Lower lobe of right lung (tissue), 2 donors: ENCODE data around the gene ACTL8. TPM values are rescaled to one million over a fixed set of nuclear protein-coding genes. Genes with fewer than 3 reads are reported as not detected.

Experiments
- ATAC-seq, 2 donors: fragments of 200-7000 bp; cut with Tn5 transposase; one replicate each; pipeline ENCODE4 v1.9.1; 2020 to 2022; ENCODE audit warnings: mild to moderate bottlenecking in 2 of 2, moderate library complexity in 2 of 2
- DNase-seq: peaks from one replicate; pipeline ENCODE4 v3.0.0-alpha.2; 2020
- H3K27ac ChIP-seq: fragments of 200-600 bp; one replicate; pipeline ENCODE4 v1.8.0; 2022
- H3K27me3 ChIP-seq: fragments of 200-600 bp; one replicate; pipeline ENCODE4 v1.8.0; 2022; ENCODE audit warnings: low read depth
- H3K36me3 ChIP-seq: fragments of 200-600 bp; one replicate; pipeline ENCODE4 v1.8.0; 2022; ENCODE audit warnings: mild to moderate bottlenecking
- H3K4me1 ChIP-seq: fragments of 200-600 bp; one replicate; pipeline ENCODE4 v1.8.0; 2022
- H3K4me3 ChIP-seq: fragments of 200-600 bp; one replicate; pipeline ENCODE4 v1.8.0; 2022; ENCODE audit warnings: mild to moderate bottlenecking
- H3K9me3 ChIP-seq: fragments of 200-600 bp; one replicate; pipeline ENCODE4 v1.8.0; 2022
- CTCF ChIP-seq: fragments of 200-600 bp; IDR thresholded peaks from one replicate; pipeline ENCODE4 v1.8.0; 2022; ENCODE audit warnings: antibody characterized with exemption, mild to moderate bottlenecking
- intact Hi-C: fragments of 100-400 bp; cut with DNase I; formaldehyde crosslinking; loops from one replicate; pipeline ENCODE4 v1.11.0; 2022
- total RNA-seq: library from RNA; stranded (reverse); fragmentation: NEBNext Ultra II Directional; extraction: Animal tissue kit (Norgen Biotek cat#: 25700); gene quantifications from one replicate; pipeline ENCODE4 v1.2.1, GENCODE V29; 2021
- donor health status: DM: no; HTN: yes; CAD: no; lungs with severe emphysema.

The ACTL8 gene
- total RNA-seq, 1 donor from 2014 or later = not detected

GRCh38 chr1:17711941-17712340 lies 43.2 kb upstream of the ACTL8 start:
- no peak for ATAC-seq
- Histone ChIP-seq H3K27me3 (no peaks in the 10 kb centered on the region), H3K9me3 (no peaks in the 10 kb centered on the region), H3K4me3 (no peak overlapping the region), H3K4me1 (no peaks in the 10 kb centered on the region), H3K27ac (no peak overlapping the region), H3K36me3 (no peaks in the 10 kb centered on the region)
- DNase-seq = no peak
- TF ChIP-seq CTCF = no peak
- intact Hi-C loops = no loop called here

DNA sequence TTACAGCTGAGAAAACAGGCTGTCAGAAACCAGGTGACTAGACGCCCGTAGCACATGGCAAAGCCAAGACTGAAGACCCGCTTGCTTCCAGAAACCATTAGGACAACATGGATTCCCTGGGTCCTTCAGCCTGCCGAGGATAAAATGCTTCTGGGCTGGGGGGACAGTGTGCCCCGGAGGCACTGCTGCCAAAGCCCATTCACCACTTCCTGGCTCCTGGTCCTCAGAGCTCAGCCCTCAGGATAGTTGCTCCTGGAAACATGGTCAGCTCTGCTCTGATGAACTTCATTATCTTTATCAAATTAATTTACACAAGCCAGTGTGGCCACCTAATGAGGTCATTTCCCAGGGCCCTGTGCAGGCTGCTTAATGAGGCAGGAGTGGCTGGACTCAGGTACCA lies 41.1 kb upstream of the ACTL8 start:
- Histone ChIP-seq H3K4me3 (no peak overlapping the region), H3K36me3 (no peaks in the 10 kb centered on the region), H3K4me1 (no peaks in the 10 kb centered on the region), H3K27me3 (no peaks in the 10 kb centered on the region), H3K9me3 (no peaks in the 10 kb centered on the region), H3K27ac (no peak overlapping the region)
- no peak for ATAC-seq
- no peak for DNase-seq
- intact Hi-C loops = no loop called here
- no peak for TF ChIP-seq CTCF

- no peak for DNase-seq
- no peaks in the 10 kb centered on the region for H3K9me3 ChIP-seq
- H3K4me3 ChIP-seq = no peak overlapping the region
- no peaks in the 10 kb centered on the region for H3K4me1 ChIP-seq
- H3K27me3 ChIP-seq = no peaks in the 10 kb centered on the region
- TF ChIP-seq CTCF = no peak
- intact Hi-C loops = no loop called here
- ATAC-seq = no peak
- H3K27ac ChIP-seq = no peak overlapping the region
- H3K36me3 ChIP-seq = no peaks in the 10 kb centered on the region
These were observed 37.3 kb upstream of the ACTL8 start for GRCh38 chr1:17717594-17718535.

GRCh38 chr1:17719874-17720273 lies 35.3 kb upstream of the ACTL8 start:
- intact Hi-C loops = no loop called here
- no peak overlapping the region for H3K27ac ChIP-seq
- no peaks in the 10 kb centered on the region for H3K27me3 ChIP-seq
- no peak for ATAC-seq
- DNase-seq = no peak
- H3K4me3 ChIP-seq = no peak overlapping the region
- no peak for TF ChIP-seq CTCF
- H3K9me3 ChIP-seq = no peaks in the 10 kb centered on the region
- H3K4me1 ChIP-seq = no peaks in the 10 kb centered on the region
- H3K36me3 ChIP-seq = no peaks in the 10 kb centered on the region

DNA sequence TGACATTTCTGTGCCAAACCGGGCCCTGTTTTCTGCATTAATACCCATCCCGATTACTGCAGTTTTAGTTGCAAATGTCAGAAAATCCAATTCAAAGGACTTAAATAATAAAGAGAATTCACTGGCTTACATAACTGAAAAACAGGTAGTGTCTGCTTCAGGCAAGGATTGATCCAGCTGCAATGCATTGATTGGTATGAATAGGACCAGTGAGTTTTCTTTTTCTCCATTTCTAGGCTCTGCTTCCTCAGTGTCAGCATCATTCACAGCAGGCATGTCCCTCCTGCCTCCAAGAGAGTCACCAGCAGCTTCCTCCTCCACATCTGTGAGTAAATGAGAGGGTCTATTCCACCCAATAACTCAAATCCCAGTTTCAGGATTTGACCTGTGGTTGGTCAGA lies 33.7 kb upstream of the ACTL8 start:
- Histone ChIP-seq H3K27ac (no peak overlapping the region), H3K27me3 (no peaks in the 10 kb centered on the region), H3K4me1 (no peaks in the 10 kb centered on the region), H3K9me3 (no peaks in the 10 kb centered on the region), H3K4me3 (no peak overlapping the region), H3K36me3 (no peaks in the 10 kb centered on the region)
- intact Hi-C loops = no loop called here
- no peak for TF ChIP-seq CTCF
- DNase-seq (no peak), ATAC-seq (no peak)
